Bone marrow (tissue), 2 donors: ENCODE measurements around the gene GP1BB.
"Not testable (repeated sequence)": the region's sequence is repeated elsewhere in the genome, so short reads cannot be mapped to it uniquely, and the experiment has no call there.

Experiments
- DNase-seq, 2 donors: peaks; one replicate each; lab custom pipeline; 2025; lab: John Stamatoyannopoulos, UW

GP1BB gene

DNA sequence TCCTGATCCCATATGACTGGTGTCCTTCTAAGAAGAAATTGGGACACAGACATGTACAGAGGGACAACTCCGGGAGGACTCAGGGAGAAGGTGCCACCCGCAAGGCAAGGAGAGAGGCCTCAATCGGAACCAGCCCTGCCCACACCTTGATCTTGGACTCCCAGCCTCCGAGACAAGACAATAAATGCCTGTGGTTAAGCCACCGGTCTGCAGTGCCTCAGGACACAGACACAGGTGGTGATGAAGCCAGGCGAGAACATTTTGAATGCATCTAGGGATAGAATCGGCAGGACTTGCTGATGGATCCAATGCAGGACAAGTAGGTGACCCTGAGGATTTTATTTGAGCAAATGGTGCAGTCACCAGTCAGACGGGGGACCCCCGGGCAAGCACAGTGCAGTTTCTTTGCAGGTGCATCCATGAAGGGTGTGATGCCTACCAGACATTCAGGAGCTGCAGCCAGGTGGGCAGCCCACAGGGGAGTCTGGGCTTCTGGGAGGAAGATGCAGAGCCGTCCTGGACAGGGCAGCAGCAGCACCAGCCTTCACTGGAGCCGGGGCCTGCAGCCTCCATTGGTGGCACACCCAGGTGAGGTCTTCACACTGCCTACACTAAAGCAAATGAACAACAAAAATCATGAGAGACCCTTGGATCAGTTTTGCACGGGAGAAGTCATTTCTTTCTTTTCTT is 29.2 kb upstream of the GP1BB start:
- DNase-seq, result no peak

DNA sequence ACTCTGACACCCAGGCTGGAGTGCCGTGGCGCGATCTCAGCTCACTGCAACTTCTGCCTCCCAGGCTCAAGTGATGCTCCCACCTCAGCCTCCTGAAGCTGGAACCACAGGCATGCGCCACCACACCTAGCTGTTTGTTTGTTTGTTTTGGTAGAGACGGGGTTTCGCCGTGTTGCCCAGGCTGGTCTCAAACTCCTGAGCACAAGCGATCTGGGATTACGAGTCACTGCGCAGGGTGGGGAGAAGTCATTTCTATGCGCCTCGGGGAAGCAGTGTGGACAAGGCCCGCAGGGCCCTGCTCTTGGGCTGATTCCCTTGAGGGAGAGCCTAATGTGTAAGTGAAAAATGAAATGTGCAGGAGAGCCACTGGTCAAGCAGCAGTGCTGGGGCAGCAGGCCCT is 28.6 kb upstream of the GP1BB start:
- DNase-seq, result no peak

DNA sequence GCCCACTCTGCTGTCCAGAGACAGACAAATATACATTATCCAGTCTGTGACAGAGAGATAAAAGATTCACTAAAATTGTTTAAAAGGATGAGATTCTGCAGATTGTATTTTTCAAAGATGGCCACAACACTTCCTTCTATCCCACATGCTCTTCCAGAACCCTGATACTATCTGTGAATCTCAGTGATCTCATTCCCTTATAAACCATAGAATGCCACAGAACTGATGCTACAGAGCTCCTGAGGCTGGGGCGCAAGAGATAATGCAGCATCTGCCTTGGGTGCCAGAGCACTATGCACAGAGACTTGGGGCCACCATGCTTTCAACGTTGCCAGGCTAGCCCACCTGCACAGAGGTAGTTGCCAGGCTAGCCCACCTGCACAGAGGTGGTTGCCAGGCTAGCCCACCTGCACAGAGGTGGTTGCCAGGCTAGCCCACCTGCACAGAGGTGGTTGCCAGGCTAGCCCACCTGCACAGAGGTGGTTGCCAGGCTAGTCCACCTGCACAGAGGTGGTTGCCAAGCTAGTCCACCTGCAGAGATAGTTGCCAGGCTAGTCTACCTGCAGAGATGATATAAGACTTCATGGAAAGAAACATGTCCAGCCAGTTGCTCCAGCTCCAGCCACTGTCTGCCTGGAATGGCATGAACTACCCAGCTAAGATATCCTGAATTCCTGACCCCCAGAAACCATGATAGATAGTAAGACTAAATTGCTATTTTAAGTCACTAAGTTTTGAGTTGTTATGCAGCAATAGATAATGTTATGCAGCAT is 26.6 kb upstream of the GP1BB start:
- no peak for DNase-seq

DNA sequence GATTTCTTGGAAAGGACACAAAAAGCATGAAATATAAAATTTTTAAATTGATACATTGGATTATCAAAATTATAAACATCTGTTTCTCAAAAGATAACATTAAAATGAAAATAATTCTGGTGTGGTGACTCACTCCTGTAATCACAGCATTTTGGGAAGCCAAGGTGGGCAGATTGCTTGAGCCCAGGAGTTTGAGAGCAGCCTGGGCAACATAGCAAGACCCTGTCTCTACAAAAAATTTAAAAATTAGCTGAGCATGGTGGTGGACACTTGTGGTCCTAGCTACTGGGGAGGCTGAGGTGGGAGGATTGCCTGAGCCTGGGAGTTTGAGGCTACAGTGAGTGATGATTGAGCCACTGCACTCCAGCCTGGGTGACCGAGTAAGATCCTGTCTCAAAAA is 25.5 kb upstream of the GP1BB start:
- not testable (repeated sequence) for DNase-seq

GRCh38 chr22:19700790-19701419 is 22.4 kb upstream of the GP1BB start:
- DNase-seq, result no peak

DNA sequence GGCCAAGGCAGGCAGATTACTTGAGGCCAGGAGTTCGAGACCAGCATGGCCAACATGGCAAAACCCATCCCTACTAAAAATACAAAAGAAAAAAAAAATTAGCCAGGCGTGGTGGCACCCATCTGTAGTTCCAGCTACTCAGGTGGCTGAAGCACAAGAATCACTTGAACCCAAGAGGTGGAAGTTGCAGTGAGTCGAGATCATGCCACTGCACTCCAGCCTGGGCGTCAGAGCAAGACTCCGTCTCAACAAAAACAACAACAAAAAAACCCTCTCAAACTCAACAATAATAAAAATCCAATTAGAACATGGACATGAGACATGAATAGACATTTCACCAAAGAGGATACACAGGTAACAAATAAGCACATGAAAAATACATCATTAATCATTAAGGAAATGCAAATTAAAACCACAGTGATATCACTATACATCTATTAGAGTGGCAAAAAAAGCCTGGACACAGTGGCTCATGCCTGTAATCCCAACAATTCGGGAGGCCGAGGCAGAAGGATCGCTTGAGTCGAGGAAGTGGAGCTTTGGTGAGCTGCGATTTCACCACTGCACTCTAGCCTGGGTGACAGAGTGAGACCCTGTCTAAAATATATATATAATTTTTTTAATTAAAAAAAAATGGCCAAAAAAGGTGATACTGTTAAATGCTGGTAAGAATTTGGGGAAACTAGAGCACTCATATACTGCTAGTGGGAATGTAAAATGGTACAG is 21.8 kb upstream of the GP1BB start:
- DNase-seq, result no peak

- no peak for DNase-seq
These were observed 19.5 kb upstream of the GP1BB start for GRCh38 chr22:19703869-19704268.

- DNase-seq, result no peak
These were observed 18.9 kb upstream of the GP1BB start for GRCh38 chr22:19704355-19705015.

GRCh38 chr22:19705181-19705934 is 18.0 kb upstream of the GP1BB start:
- no peak for DNase-seq

- DNase-seq, result no peak
These were observed 16.6 kb upstream of the GP1BB start for GRCh38 chr22:19706661-19707151.

GRCh38 chr22:19707347-19708290 is 15.7 kb upstream of the GP1BB start:
- DNase-seq, result no peak

- DNase-seq, result no peak
These were observed 14.9 kb upstream of the GP1BB start for GRCh38 chr22:19708321-19709011.

DNA sequence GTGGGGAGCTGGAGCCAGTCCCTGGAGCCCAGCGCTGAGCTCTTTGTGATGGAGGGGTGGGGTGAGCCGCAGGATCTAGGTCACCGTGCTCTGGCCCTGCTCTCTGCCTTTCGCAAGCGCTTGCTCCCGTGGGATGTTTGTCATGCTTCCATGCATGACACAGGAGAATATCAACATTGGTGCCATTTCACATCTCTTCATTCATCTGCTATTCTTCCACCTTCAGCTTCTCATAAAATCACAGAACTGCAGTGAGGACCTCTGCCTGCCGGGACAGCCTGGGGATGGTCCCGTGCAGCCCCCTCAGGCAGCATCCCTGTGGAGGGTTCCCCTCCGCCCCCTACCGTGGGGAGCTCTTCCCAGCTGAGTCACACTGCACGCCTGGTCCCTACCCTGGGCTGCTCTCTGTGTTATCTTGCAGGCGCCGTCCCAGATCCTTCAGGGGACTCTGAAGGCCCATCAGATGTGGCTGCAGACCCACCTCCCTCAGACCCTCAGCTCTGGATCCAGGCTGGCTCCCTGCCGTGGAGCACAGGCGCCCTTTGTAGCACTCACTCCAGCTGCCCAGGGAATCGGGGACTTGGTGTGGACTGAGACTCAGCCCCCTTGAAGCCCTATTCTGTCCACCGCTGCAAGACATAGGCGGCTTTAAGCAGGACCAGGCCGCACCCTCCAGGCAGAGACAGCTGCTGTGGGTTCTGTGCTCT is 14.1 kb upstream of the GP1BB start:
- DNase-seq, result no peak

DNA sequence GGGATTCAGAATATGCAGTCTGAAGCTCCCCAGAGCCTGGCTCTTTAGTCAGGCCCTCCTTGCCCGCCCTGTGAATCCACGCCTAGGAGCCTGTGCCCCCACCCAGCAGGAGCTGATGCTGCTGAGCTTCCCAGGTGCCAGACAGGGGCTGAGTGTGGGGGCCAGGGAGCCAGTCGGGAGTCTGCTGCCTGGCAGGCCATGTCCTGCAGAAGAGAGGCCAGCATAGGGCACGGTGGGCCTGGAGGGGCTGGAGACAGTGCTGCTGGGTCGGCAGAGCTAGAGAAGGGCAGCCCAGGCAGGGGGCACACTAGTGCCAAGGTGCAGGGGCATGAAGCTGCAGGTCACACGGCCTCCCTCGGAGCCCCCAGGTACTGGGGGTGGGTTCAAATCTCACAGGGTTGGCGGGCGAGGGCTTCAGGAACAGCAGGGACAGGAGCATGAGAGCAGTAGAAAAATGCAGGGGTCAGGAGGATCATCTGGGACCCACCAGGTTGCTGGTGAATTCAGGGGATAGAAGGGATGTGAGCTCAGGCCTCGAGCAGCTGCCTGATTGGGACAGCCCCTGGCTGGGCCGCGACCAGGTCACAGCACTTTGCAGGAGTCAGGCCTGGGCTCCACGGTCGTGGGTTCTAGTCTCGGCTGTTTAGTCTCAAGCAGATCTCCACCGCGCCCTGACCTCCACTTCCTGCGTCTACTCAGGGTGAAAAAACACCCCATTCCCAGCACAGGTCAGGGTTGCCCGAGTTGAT is 13.1 kb upstream of the GP1BB start:
- DNase-seq, result no peak

GRCh38 chr22:19710769-19711106 is 12.6 kb upstream of the GP1BB start:
- DNase-seq, result no peak

GRCh38 chr22:19713245-19713644 is 10.1 kb upstream of the GP1BB start:
- DNase-seq, result no peak

DNA sequence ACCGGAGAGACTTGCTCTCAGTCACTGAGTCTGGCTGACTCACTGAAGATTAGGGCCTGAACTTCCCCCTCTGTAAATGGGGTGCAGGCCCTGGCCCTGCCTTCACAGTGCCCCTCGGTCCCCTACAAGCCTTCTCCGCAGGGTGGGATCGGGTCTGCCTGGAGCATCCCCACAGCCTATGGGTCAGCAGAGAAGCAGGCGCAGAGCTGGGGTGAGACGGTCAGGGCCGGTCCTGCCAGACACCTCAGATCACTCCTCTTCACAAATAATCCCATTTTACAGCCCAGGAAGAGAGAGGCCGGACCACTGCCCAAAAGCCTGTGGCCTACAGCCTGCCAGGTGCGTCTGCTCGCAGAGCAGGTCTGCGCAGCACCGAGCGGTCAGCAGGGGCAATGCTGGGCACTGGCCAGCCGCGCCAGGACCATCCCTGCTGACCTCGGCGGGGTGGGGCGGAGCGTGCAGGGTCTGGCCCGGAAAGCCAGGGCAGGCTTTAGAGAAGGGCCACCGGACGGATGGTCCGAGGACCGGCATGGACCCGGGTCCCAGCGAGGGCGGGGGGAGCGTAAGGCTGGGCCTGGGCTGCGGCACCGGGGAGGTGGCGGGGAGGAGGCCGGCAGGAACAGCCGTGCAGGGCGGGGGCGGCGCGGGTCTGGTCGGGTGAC is 9.6 kb upstream of the GP1BB start:
- no peak for DNase-seq
